ENCODE data around the gene C17orf107.

DNA sequence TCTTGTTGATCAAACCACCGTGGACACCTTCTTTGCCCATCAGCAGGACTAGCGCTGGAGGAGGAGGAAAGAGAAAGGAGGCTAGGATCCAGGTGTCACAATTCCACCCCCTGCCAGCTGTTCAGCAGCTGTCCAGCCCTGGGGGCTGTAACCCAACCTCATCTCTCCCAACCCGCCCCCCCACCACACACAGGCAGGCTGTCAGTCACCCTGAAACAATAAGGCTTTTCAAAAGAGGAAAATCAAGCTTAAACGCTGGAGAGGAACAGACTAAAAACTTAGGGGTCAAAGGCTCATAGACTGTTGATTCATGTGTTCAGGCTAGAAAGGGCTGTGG, 46.6 kb downstream of the C17orf107 start:
- TF ChIP-seq, protein P1, sequence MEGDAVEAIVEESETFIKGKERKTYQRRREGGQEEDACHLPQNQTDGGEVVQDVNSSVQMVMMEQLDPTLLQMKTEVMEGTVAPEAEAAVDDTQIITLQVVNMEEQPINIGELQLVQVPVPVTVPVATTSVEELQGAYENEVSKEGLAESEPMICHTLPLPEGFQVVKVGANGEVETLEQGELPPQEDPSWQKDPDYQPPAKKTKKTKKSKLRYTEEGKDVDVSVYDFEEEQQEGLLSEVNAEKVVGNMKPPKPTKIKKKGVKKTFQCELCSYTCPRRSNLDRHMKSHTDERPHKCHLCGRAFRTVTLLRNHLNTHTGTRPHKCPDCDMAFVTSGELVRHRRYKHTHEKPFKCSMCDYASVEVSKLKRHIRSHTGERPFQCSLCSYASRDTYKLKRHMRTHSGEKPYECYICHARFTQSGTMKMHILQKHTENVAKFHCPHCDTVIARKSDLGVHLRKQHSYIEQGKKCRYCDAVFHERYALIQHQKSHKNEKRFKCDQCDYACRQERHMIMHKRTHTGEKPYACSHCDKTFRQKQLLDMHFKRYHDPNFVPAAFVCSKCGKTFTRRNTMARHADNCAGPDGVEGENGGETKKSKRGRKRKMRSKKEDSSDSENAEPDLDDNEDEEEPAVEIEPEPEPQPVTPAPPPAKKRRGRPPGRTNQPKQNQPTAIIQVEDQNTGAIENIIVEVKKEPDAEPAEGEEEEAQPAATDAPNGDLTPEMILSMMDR (IDR thresholded peaks at IDR 0.05) = no peak
- TF ChIP-seq POLR2A (IDR thresholded peaks at IDR 0.05) = no peak

Data from esophagus squamous epithelium (tissue), 4 donors.